HepG2 (cell line): Measurements from ENCODE around the gene HSPA14. TPM values are rescaled to one million over a fixed set of nuclear protein-coding genes. Genes with fewer than 3 reads are reported as not detected.
A peak's percentile ranks its signal among the peaks of the same experiment; 100 is the strongest.

Experiments used
- ATAD3A ChIP-seq: sonication (generic); formaldehyde crosslinking; IDR thresholded peaks from 2 replicates; pipeline ENCODE4 v1.4.0; 2020; ENCODE audit warnings: missing genetic modification reagents
- FOXM1 ChIP-seq: sonication (generic); formaldehyde crosslinking; IDR thresholded peaks from 2 replicates; pipeline ENCODE4 v1.5.0; 2020; ENCODE audit warnings: missing genetic modification reagents
- MAX ChIP-seq: IDR thresholded peaks from 2 replicates; pipeline ENCODE4 v1.6.1; 2012; ENCODE audit warnings: inconsistent platforms
- SNRNP70 ChIP-seq: fragments of 200-400 bp; formaldehyde crosslinking; IDR thresholded peaks from 2 replicates; pipeline ENCODE4 v1.6.1; 2017; ENCODE audit warnings: mild to moderate bottlenecking, low read depth, low read length, moderate library complexity
- SOX13 ChIP-seq, 3 experiments: fragments of 450-650 bp in 1 of 3; sonication (generic) in 1 of 3; formaldehyde crosslinking in 1 of 3; IDR thresholded peaks in 2 of 3; conservative IDR thresholded peaks in 1 of 3; 2 replicates each; pipeline versions ENCODE4 v1.5.0 to v1.6.1; 2016 to 2020; ENCODE audit warnings: antibody characterized with exemption in 1 of 3, mild to moderate bottlenecking in 1 of 3, missing compliant biosample characterization in 1 of 3, missing genetic modification reagents in 1 of 3, moderate library complexity in 1 of 3
- SOX5 ChIP-seq: IDR thresholded peaks from 2 replicates; pipeline ENCODE4 v1.6.1; 2016; ENCODE audit warnings: borderline replicate concordance
- YEATS4 ChIP-seq: sonication (generic); formaldehyde crosslinking; IDR thresholded peaks from 2 replicates; pipeline ENCODE4 v1.4.0; 2020; ENCODE audit warnings: missing genetic modification reagents, borderline replicate concordance
- ZC3H13 ChIP-seq: sonication (generic); formaldehyde crosslinking; IDR thresholded peaks from 2 replicates; pipeline ENCODE4 v1.8.1; 2023; ENCODE audit warnings: mild to moderate bottlenecking, missing genetic modification reagents, moderate library complexity
- ZNF292 ChIP-seq: sonication (generic); formaldehyde crosslinking; IDR thresholded peaks from 2 replicates; pipeline ENCODE4 v1.8.1; 2022; ENCODE audit warnings: mild to moderate bottlenecking, low read depth, missing genetic modification reagents, borderline replicate concordance
- ZNF576 ChIP-seq: sonication (generic); formaldehyde crosslinking; IDR thresholded peaks from 2 replicates; pipeline ENCODE4 v1.4.0; 2020; ENCODE audit warnings: mild to moderate bottlenecking, missing genetic modification reagents
- polyA plus RNA-seq, 8 experiments: library from polyadenylated mRNA; depleted of rRNA in 3 of 8; stranded (reverse) in 7 of 8; unstranded in 1 of 8; fragments of >200 nt; fragmentation: Illumina TruSeq in 4 of 8; extraction: Trizol in 4 of 8; gene quantifications; 2 replicates each; pipeline versions ENCODE4 v1.2.1 to v1.2.3, GENCODE V29; 2011 to 2016; ENCODE audit warnings: low read depth in 4 of 8, missing spikeins in 1 of 8, mixed read lengths in 1 of 8; ENCODE audit not compliant: insufficient read depth in 1 of 8
- total RNA-seq, 5 experiments: library from RNA; depleted of rRNA; stranded (reverse); fragments of >200 nt; fragmentation: Illumina TruSeq; extraction: Trizol; gene quantifications; 2 replicates each; pipeline ENCODE4 v1.2.3, GENCODE V29; 2016; ENCODE audit warnings: low read depth in 1 of 5
- TF ChIP-seq, protein P1 (sequence below): IDR thresholded peaks from 2 replicates; pipeline ENCODE4 v1.6.1; 2016
- TF ChIP-seq, protein P2 (sequence below): sonication (generic); formaldehyde crosslinking; IDR thresholded peaks from 2 replicates; pipeline ENCODE4 v1.5.0; 2020; ENCODE audit warnings: mild to moderate bottlenecking, missing genetic modification reagents
- TF ChIP-seq, protein P3 (sequence below): sonication (generic); formaldehyde crosslinking; IDR thresholded peaks from 2 replicates; pipeline ENCODE4 v1.5.0; 2020; ENCODE audit warnings: missing genetic modification reagents, mild to moderate bottlenecking, borderline replicate concordance
- TF ChIP-seq, protein P4 (sequence below): IDR thresholded peaks from 2 replicates; pipeline ENCODE4 v1.6.1; 2016; ENCODE audit warnings: control low read depth
- TF ChIP-seq, protein P5 (sequence below): sonication (generic); formaldehyde crosslinking; IDR thresholded peaks from 2 replicates; pipeline ENCODE4 v1.5.0; 2020; ENCODE audit warnings: mild to moderate bottlenecking, missing genetic modification reagents, borderline replicate concordance

HSPA14 gene
- total and polyA plus RNA-seq, 2 of the 13 experiments (the other 11 are each of a cell fraction or from before 2014, with no cell fraction given): 10.7 to 29.8 TPM

DNA sequence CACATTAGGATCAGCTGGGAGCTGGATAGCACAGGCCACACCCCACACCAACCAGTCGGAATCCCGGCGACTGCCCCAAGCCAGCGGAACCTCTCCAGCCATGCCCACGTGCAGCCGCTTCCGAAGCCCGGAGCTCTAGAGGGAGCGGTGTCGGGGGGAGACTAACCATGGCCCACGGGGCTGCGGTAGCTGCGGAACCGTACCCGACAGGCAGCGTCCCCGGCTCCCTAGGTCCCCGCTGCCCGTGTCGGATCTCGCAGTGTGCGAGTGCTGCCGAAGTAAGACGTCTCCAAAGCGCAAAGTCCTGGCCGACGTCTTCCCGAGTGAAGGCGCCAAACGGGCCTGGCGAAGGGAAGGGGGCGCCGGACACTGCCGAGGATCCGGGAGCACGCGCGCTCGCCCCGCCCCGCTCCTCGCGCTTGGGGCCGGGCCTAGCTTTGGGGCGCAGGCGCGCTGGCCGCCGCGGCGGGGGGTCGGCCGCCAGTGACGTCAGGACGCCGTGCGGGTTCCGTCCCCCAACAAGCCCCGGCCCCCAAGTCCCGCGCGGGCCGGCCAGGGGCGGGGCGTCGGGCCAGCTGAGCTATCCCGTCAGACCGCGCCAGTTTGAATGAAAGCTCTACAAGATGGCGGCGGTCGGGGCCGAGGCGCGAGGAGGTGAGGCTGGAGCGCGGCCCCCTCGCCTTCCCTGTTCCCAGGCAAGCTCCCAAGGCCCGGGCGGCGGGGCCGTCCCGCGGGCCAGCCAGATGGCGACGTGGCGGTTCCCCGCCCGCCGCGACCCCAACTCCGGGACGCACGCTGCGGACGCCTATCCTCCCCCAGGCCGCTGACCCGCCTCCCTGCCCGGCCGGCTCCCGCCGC lies 40.4 kb downstream of the HSPA14 start, which contains the start of gene SUV39H2 (continued):
- TF ChIP-seq ZNF292 (CRISPR knock-in tag) (peak; percentile 74), ZNF576 (CRISPR knock-in tag) (0 out of 2 replicates have a peak, but pooled peaks have one; percentile 30), SOX13 (IDR thresholded peaks at IDR 0.05) (no peak), SOX13 (CRISPR knock-in tag; conservative IDR thresholded peaks at IDR 0.05 in 1 of 2, IDR thresholded peaks at IDR 0.05 in 1 of 2) (no peak), ZC3H13 (CRISPR knock-in tag) (peak; percentile 75), YEATS4 (peak; percentile 93), FOXM1 (CRISPR knock-in tag) (no peak), ATAD3A (0 out of 2 replicates have a peak, but pooled peaks have one; percentile 51), SNRNP70 (no peak), SOX5 (0 out of 2 replicates have a peak, but pooled peaks have one; percentile 15), MAX (peak; percentile 91)
- TF ChIP-seq, protein P1, sequence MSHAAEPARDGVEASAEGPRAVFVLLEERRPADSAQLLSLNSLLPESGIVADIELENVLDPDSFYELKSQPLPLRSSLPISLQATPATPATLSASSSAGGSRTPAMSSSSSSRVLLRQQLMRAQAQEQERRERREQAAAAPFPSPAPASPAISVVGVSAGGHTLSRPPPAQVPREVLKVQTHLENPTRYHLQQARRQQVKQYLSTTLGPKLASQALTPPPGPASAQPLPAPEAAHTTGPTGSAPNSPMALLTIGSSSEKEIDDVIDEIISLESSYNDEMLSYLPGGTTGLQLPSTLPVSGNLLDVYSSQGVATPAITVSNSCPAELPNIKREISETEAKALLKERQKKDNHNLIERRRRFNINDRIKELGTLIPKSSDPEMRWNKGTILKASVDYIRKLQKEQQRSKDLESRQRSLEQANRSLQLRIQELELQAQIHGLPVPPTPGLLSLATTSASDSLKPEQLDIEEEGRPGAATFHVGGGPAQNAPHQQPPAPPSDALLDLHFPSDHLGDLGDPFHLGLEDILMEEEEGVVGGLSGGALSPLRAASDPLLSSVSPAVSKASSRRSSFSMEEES (CRISPR knock-in tag): peak; percentile 65; the same call in 1 of the 2 replicates
- TF ChIP-seq, protein P2, sequence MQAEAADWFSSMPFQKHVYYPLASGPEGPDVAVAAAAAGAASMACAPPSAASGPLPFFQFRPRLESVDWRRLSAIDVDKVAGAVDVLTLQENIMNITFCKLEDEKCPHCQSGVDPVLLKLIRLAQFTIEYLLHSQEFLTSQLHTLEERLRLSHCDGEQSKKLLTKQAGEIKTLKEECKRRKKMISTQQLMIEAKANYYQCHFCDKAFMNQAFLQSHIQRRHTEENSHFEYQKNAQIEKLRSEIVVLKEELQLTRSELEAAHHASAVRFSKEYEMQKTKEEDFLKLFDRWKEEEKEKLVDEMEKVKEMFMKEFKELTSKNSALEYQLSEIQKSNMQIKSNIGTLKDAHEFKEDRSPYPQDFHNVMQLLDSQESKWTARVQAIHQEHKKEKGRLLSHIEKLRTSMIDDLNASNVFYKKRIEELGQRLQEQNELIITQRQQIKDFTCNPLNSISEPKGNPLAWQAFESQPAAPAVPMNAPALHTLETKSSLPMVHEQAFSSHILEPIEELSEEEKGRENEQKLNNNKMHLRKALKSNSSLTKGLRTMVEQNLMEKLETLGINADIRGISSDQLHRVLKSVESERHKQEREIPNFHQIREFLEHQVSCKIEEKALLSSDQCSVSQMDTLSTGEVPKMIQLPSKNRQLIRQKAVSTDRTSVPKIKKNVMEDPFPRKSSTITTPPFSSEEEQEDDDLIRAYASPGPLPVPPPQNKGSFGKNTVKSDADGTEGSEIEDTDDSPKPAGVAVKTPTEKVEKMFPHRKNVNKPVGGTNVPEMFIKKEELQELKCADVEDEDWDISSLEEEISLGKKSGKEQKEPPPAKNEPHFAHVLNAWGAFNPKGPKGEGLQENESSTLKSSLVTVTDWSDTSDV (CRISPR knock-in tag): no peak
- TF ChIP-seq, protein P3, sequence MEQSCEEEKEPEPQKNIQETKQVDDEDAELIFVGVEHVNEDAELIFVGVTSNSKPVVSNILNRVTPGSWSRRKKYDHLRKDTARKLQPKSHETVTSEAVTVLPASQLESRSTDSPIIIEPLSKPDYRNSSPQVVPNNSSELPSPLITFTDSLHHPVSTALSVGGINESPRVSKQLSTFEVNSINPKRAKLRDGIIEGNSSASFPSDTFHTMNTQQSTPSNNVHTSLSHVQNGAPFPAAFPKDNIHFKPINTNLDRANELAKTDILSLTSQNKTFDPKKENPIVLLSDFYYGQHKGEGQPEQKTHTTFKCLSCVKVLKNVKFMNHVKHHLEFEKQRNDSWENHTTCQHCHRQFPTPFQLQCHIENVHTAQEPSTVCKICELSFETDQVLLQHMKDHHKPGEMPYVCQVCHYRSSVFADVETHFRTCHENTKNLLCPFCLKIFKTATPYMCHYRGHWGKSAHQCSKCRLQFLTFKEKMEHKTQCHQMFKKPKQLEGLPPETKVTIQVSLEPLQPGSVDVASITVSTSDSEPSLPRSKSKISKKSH: no peak
- TF ChIP-seq, protein P4, sequence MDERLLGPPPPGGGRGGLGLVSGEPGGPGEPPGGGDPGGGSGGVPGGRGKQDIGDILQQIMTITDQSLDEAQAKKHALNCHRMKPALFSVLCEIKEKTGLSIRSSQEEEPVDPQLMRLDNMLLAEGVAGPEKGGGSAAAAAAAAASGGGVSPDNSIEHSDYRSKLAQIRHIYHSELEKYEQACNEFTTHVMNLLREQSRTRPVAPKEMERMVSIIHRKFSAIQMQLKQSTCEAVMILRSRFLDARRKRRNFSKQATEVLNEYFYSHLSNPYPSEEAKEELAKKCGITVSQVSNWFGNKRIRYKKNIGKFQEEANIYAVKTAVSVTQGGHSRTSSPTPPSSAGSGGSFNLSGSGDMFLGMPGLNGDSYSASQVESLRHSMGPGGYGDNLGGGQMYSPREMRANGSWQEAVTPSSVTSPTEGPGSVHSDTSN (CRISPR knock-in tag): no peak
- TF ChIP-seq, protein P5, sequence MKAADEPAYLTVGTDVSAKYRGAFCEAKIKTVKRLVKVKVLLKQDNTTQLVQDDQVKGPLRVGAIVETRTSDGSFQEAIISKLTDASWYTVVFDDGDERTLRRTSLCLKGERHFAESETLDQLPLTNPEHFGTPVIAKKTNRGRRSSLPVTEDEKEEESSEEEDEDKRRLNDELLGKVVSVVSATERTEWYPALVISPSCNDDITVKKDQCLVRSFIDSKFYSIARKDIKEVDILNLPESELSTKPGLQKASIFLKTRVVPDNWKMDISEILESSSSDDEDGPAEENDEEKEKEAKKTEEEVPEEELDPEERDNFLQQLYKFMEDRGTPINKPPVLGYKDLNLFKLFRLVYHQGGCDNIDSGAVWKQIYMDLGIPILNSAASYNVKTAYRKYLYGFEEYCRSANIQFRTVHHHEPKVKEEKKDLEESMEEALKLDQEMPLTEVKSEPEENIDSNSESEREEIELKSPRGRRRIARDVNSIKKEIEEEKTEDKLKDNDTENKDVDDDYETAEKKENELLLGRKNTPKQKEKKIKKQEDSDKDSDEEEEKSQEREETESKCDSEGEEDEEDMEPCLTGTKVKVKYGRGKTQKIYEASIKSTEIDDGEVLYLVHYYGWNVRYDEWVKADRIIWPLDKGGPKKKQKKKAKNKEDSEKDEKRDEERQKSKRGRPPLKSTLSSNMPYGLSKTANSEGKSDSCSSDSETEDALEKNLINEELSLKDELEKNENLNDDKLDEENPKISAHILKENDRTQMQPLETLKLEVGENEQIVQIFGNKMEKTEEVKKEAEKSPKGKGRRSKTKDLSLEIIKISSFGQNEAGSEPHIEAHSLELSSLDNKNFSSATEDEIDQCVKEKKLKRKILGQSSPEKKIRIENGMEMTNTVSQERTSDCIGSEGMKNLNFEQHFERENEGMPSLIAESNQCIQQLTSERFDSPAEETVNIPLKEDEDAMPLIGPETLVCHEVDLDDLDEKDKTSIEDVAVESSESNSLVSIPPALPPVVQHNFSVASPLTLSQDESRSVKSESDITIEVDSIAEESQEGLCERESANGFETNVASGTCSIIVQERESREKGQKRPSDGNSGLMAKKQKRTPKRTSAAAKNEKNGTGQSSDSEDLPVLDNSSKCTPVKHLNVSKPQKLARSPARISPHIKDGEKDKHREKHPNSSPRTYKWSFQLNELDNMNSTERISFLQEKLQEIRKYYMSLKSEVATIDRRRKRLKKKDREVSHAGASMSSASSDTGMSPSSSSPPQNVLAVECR: peak; percentile 97
